GM18951 (cell line): ENCODE data around the gene C2CD4A.

Experiments
- POLR2A ChIP-seq: IDR thresholded peaks from 4 replicates; pipeline ENCODE4 v1.6.1; 2011; ENCODE audit warnings: mild to moderate bottlenecking; ENCODE audit not compliant: insufficient read length, insufficient read depth; ENCODE audit errors: extremely low read depth
- in situ Hi-C: fragments of 300-500 bp; cut with MboI; formaldehyde crosslinking; loops from one replicate; pipeline ENCODE4 v1.12.0; 2022; ENCODE audit warnings: low sequenced_read_pairs, mixed read lengths, inconsistent platforms; ENCODE audit not compliant: unreplicated experiment

The C2CD4A gene

DNA sequence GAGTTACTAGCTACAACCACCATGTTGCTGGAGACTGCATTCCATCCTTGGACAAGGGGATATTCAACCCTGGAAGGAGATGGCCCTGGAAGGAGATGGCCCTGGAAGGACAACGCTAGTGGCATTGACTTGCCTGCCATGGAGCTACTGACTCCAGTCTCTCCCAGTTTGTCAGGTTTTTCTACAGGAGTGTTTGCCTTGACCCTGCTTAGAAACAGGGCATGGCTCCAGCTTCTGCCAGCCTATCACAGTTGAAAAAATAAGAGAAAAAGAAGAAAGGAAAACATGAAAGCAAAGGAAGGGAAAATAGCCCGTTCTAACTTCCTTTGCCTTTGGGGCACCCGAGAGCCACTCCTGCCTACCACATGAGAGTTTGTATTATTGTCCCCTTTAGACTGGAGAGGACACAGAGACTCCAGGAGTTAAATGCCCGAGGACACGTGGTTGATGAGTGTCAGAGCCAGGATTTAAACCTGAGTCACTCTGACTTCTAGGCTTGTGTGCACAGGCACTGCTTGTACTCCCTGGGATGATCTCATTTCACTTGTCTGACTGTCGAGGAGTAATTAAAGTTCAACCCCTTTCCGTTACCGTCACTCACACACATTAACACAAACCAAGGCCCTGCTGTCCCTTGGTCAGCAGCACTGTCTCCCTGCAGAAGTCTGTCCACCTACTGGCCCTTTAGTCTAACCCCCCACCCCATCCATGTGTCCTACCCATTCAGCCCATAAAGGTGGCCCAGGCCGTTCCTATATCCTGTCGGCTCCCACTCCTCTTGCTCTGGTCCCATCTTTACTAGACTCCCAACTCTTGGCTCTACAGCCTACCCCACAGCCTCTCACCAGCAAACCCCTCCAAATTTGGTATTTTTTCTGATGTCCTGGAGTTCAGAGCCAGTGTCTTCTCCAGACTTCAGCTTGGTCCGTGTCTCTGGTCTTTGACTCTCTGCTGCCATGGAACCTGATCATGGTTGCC is 46.1 kb downstream of the C2CD4A start:
- in situ Hi-C loops: no loop called here
- TF ChIP-seq POLR2A: no peak

- no peak for TF ChIP-seq POLR2A
- in situ Hi-C loops: no loop called here
These were observed 49.1 kb downstream of the C2CD4A start for GRCh38 chr15:62115847-62116246.

- in situ Hi-C loops: no loop called here
- TF ChIP-seq POLR2A: no peak
These were observed 51.9 kb downstream of the C2CD4A start for GRCh38 chr15:62118520-62119226.

DNA sequence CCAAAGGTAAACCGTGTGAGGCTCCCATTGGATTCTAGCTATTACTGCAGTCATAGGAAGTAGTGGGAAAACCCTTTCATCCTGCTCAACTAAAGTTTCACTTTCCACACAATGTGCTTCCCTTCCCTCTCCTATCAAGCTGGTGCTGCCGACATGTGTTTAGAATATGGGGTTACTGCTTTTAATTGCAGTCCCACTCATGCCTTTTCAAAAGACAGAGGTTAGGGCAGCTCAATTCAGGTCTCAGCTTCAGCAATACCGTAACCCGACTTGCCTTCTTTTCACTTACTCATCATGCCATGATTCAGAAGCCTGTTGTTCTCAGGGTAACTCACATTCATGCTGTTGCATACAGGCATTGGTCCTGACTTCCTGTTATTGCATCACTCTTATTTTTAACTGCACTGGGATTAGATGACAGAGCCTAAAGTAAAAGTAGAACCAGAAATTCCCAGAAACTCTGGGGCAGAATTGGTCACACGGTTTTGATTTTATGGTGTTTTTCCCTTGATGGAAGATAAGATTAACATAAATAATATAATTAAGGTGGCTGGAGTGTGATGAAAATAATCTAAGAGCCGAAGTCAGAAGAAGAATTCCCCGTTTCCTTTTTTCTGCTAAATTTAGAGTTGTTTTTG is 52.6 kb downstream of the C2CD4A start:
- TF ChIP-seq POLR2A: no peak
- in situ Hi-C loops: no loop called here

DNA sequence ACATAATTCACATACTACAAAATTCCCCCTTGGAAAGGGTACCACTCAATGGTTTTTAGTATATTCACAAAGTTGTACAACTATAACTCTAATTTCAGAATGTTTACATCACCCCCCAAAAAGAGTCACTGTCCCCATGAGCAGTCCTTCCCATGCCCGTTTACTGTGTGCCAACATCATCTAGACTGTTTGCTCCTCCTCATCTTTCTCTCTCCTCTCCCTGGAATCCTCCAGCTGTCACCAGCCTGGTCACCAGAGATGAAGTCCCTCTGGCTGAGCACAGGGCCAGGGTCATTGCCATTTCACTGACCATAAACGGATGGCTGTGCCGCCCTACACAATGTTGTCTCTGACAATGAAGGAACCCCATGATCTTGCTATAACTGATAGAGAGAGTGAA is 53.1 kb downstream of the C2CD4A start:
- in situ Hi-C loops: no loop called here
- TF ChIP-seq POLR2A: no peak
